NCI-H526 treated with DMSO at 0.1 percent for 48 hours (cell line): ENCODE results near the gene CA7.
"Not testable (repeated sequence)": the region's sequence is repeated elsewhere in the genome, so short reads cannot be mapped to it uniquely, and the experiment has no call there.

Source experiments
- DNase-seq: peaks from one replicate; lab custom pipeline; 2025; lab: John Stamatoyannopoulos, UW

Gene CA7

DNA sequence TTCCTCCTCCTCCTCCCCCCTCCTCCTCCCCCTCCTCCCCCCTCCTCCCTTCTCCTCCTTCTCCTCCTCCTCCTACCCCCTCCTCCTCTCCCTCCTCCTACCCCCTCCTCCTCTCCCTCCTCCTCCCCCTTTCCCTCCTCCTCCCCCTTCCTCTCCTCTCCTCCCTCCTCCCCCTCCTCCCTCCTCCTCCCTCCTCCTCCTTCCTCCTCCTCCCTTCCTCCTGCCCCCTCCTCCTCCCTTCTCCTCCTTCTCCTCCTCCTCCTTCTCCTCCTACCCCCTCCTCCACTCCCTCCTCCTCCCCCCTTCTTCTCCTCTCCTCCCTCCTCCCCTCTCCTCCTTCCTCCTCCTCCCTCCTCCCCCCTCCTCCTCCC lies 29.5 kb downstream of the CA7 start:
- no peak for DNase-seq

- no peak for DNase-seq
Observed at GRCh38 chr16:66874079-66874775, 30.0 kb downstream of the CA7 start.

DNA sequence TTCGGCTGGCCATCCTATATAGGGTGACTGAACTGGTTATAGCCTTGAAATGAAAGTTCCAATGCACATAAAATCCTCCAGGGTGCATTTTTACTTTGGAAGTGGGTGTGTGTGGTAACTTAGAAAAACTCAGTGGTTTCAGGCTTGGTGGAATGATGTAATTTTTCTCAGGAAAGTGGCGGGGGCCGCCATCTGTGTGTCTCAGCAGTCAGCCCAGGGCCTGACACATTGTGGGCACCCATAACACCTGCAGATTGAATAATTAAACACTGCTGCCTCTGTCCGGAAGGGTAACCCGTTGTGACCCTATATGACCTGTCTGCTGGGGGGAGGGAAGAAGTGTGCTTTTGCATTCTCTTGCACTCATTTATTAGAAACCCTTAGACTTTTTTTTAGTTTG lies 33.9 kb downstream of the CA7 start:
- DNase-seq: no peak

- DNase-seq: peak; percentile 80
Observed at GRCh38 chr16:66880288-66881013, 36.2 kb downstream of the CA7 start, which contains the start of gene PDP2. Gene PDP2 (plus strand): TSS chr16:66880515. CDS start chr16:66884285, 3,770 bp downstream.

DNA sequence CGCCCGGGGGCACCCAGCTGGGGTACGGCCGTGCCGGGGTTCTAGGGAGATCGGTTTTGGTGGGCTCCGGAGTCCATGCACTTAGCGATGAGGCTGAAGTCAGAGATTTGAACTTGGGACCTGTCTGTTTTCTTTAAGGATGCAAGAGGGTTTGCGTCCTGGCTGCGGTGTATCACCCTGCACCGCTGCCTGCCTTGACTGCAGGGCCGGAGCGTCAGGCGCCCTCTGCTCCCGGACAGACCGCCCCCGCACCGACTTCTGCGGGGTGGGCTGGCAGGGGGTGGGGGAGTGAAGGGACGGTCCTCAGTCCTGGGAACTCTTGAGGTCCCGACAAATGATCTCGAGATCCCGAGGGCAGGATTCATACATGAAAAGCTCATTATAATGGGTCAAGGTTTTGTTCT lies 36.8 kb downstream of the CA7 start:
- no peak for DNase-seq

DNA sequence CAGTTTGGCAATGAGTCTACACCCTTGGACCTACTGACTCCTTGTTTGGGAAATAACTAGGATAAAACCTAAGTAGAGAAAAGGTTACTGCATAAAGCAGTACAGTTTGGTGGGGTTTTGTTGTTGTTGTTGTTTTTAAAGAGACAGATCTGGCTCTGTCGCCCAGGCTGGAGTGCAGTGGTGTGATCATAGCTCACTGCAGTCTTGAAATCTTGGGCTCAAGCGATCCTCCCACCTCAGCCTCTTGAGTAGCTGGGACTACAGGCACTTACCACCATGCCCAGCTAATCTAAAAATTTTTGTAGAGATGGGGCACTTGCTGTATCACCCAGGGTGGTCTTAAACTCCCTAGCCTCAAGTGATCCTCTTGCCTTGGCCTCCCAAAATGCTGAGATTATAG lies 37.3 kb downstream of the CA7 start:
- DNase-seq: no peak

- no peak for DNase-seq
Observed at GRCh38 chr16:66881964-66882508, 37.8 kb downstream of the CA7 start.

- no peak for DNase-seq
Observed at GRCh38 chr16:66882702-66883101, 38.5 kb downstream of the CA7 start.

GRCh38 chr16:66885491-66885890 lies 41.3 kb downstream of the CA7 start:
- no peak for DNase-seq

DNA sequence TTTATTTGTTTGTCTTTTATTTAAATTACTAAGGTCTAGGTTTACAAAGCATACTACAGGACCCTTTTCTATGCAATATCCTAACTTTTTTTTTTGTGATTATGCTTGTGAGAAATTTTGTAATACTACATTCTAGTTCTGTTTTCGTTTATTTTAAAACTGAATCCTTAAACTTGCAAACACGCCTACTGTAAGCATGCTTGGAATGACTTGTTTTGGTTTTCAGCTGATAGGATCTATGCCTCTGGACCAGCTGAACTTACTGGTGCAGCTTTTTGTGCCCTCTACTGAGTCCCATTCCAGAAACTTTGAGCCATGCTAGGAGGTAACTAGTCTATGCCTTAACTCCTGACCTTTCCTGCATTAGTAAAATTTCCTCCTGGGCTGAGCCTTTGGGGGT lies 42.1 kb downstream of the CA7 start:
- DNase-seq: no peak

DNA sequence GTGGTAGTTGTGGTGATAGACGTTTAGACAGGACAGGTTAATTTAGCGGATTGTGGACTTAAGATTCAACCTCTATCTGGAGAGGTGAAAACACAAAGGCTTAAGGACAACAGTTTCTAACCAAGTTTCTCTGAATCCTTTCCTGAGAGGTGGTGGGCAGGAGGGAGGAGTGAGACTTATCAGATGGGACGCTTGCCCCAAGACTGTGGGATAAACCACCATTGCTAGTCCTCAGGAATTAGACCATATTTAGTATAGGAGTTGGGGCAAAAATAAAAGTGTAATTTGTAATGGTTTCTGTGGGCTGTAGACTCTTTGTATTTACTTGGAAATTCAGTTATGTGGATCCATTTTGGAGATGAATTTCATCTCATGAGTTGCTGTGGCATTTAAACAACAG lies 42.7 kb downstream of the CA7 start:
- no peak for DNase-seq

GRCh38 chr16:66888647-66889615 lies 44.7 kb downstream of the CA7 start:
- DNase-seq: no peak

DNA sequence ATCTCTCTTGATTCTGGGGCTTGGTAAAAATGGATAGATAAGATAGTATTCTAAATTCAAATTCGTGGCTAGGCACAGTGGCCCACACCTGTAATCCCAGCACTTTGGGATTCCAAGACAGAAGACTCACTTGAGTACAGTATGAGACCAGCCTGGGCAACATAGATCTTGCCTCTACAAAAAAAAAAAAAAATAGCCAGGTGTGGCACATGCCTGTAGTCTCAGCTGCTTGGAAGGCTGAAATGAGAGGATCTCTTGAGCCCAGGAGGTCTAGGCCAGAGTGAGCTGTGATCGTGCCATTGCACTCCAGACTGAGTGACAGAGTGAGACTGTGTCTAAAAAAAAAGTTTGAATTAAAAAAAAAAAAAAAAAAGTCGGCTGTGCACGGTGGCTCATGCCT lies 45.4 kb downstream of the CA7 start:
- no peak for DNase-seq

GRCh38 chr16:66890799-66891198 lies 46.6 kb downstream of the CA7 start:
- no peak for DNase-seq

DNA sequence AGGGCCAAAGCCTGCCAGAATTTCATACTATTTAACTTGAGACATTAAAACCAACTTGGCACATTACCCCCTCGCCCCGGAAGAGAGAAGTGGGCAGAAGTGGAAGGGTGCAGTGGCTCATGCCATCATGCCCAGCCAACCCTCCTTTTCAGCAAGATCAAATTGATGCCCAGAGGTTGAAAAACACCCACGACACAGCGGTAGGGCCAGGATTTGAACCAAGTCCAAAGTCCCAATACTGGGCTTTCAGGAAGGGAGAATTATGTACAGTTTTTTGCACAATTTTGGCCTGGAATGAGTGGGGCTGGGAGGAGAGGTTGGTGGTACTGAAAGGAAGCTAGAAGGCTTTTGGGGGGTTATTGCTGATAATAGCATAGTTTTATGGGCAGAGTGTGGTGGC lies 47.1 kb downstream of the CA7 start:
- no peak for DNase-seq

- DNase-seq: no peak
Observed at GRCh38 chr16:66891797-66892196, 47.6 kb downstream of the CA7 start.

DNA sequence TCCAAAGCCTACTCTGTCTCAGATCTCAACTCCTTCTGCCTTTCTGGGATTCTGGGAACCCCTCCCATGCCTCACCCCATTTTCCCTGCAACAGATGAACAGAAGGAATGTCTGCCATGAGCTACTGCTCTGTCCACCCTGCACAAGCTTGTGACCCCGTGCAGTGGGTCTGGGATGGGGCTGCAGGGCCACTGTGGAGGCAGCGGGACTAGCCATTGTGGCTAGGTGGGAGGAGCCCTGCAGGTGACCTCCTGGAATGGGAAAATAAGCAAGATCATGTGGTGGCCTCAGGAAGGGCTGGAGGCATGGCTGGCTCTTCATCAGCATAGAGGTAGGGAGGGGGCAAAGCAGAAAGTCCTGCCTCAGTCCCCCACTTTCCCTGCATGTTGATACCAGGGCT lies 49.8 kb downstream of the CA7 start:
- no peak for DNase-seq

DNA sequence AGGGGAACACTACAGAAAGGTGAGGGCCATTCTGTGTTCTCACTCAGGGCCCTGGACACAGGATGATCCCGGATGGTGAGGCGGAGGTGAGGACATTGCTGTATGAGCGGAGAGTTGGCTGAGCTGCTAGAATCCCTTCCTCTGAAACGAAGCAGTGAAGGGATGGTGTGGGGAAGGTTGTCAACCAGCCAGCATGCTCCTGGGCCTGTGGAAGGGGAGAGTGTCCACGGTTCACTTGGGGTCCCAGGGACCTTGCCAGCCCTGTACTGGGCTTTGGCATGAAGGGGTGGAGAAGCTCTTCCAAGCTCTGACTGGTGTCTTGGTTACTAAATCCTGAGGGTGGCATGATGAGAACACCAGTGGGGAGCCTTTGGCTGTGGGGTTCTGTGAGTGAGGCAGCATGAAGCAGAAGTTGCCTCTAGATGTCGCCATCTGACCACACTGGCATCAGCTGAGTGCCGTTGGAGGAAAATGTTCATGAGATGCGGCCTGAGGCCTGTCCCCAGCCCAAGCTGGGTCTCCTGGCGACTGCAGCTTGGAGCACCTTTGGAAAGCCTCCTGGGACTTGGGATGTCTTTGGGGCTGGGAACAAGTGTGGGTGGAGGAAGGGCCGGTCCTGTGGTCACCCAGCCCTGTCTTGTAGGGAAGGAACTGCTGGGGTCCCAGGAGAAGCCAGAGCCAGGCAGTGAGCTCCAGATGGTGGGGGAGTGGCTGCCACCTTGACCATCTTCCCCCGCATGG lies 50.9 kb downstream of the CA7 start:
- peak; percentile 5 for DNase-seq

GRCh38 chr16:66895689-66895979 lies 51.4 kb downstream of the CA7 start:
- DNase-seq: no peak

GRCh38 chr16:66895999-66896398 lies 51.8 kb downstream of the CA7 start:
- DNase-seq: no peak

- DNase-seq: not testable (repeated sequence)
Observed at GRCh38 chr16:66896682-66897081, 52.5 kb downstream of the CA7 start.

DNA sequence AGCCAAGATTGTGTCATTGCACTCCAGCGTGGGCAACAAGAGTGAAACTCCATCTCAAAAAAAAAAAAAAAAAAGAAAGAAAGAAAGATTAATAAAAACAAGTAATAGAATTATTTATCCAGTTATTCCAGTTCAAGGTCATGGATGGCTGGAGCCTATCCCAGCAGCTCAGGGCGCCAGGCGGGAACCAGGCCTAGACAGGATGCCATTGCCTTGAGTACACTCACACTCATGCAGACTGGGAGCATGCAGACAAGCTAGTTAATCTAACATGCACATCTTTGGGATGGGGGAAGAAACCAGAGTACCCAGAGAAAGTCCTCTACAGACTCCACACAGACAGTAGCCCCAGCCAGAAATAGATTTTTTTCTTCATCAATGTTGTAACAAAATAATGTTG lies 54.0 kb downstream of the CA7 start:
- no peak for DNase-seq
